DND-41 (cell line): ENCODE data around the gene FRA10AC1.

Experiments used
- EZH2 ChIP-seq: IDR thresholded peaks from 3 replicates; pipeline ENCODE4 v1.6.1; 2012; ENCODE audit warnings: borderline replicate concordance, low read depth, mild to moderate bottlenecking, moderate library complexity, low read length, inconsistent platforms; ENCODE audit not compliant: severe bottlenecking
- TF ChIP-seq, protein P1 (sequence below): IDR thresholded peaks from 2 replicates; pipeline ENCODE4 v1.5.1; 2012; ENCODE audit warnings: borderline replicate concordance, low read length, moderate library complexity, mild to moderate bottlenecking; ENCODE audit not compliant: poor library complexity, severe bottlenecking; ENCODE audit errors: extremely low read depth

DNA sequence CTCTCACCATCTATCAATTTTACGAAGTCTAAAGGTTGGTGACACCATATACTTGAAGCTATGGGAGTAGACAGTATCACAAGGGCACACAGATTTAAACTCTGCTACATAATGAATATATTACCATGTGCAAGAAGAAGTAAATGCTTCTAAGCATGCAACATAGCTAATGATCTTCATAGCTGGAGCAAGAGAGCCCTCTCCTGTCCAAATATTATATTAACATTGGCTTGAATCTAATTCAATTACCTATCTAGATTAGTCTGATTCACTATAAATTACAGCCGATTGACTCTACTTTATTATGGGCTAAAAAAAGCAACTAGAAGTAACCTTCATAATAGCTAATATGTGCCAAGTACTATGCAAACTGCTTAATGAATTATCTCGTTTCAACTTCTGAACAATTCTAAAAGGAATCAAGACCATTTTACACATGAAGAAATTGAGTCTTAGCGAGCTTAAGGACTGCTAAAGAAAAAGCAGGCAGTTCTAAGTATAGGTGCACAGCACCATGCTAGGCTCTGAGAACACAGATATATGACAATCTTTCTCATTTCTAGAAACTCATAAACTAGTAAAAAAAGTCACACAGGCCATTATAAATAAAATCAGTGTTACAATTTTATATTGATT, 21.9 kb downstream of the FRA10AC1 start:
- TF ChIP-seq, protein P1, sequence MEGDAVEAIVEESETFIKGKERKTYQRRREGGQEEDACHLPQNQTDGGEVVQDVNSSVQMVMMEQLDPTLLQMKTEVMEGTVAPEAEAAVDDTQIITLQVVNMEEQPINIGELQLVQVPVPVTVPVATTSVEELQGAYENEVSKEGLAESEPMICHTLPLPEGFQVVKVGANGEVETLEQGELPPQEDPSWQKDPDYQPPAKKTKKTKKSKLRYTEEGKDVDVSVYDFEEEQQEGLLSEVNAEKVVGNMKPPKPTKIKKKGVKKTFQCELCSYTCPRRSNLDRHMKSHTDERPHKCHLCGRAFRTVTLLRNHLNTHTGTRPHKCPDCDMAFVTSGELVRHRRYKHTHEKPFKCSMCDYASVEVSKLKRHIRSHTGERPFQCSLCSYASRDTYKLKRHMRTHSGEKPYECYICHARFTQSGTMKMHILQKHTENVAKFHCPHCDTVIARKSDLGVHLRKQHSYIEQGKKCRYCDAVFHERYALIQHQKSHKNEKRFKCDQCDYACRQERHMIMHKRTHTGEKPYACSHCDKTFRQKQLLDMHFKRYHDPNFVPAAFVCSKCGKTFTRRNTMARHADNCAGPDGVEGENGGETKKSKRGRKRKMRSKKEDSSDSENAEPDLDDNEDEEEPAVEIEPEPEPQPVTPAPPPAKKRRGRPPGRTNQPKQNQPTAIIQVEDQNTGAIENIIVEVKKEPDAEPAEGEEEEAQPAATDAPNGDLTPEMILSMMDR, result peak; percentile 47
- no peak for TF ChIP-seq EZH2
